HEK293T (cell line): ENCODE results near the gene RYR1.

Experiments
- CTCF ChIA-PET: fragments of 350-600 bp; formaldehyde crosslinking; extraction: SDS; loops from one replicate; lab custom pipeline; 2021; ENCODE audit warnings: antibody characterized with exemption, inconsistent platforms; lab: Yijun Ruan, JAX
- POLR2A ChIA-PET: fragments of 350-600 bp; formaldehyde crosslinking; extraction: SDS; loops from one replicate; lab custom pipeline; 2020; ENCODE audit warnings: antibody characterized with exemption, inconsistent platforms; lab: Yijun Ruan, JAX
- DNase-seq: peaks from one replicate; pipeline ENCODE4 v3.0.0; 2012; ENCODE audit warnings: mixed read lengths; ENCODE audit errors: extremely low spot score
- ARNT ChIP-seq: fragments of 450-650 bp; IDR thresholded peaks from 2 replicates; pipeline ENCODE4 v1.6.1; 2017; ENCODE audit warnings: mild to moderate bottlenecking
- BHLHE40 ChIP-seq: fragments of 450-650 bp; IDR thresholded peaks from 2 replicates; pipeline ENCODE4 v1.6.1; 2016; ENCODE audit warnings: mild to moderate bottlenecking, moderate library complexity, borderline replicate concordance
- CTBP1 ChIP-seq: fragments of 450-650 bp; IDR thresholded peaks from 2 replicates; pipeline ENCODE4 v1.6.1; 2016; ENCODE audit warnings: borderline replicate concordance
- ELF4 ChIP-seq: fragments of 450-650 bp; IDR thresholded peaks from 2 replicates; pipeline ENCODE4 v1.6.1; 2017; ENCODE audit warnings: antibody characterized with exemption
- FOXA1 ChIP-seq: fragments of 450-650 bp; IDR thresholded peaks from 2 replicates; pipeline ENCODE4 v1.6.1; 2016; ENCODE audit warnings: mild to moderate bottlenecking
- FOXK2 ChIP-seq: fragments of 450-650 bp; IDR thresholded peaks from 2 replicates; pipeline ENCODE4 v1.6.1; 2016; ENCODE audit warnings: mild to moderate bottlenecking
- FOXM1 ChIP-seq: fragments of 450-650 bp; IDR thresholded peaks from 2 replicates; pipeline ENCODE4 v1.6.1; 2017; ENCODE audit warnings: mild to moderate bottlenecking, borderline replicate concordance
- HDGF ChIP-seq: fragments of 450-650 bp; IDR thresholded peaks from 2 replicates; pipeline ENCODE4 v1.6.1; 2017; ENCODE audit warnings: antibody characterized with exemption, borderline replicate concordance
- L3MBTL2 ChIP-seq: fragments of 450-650 bp; conservative IDR thresholded peaks from 2 replicates; pipeline ENCODE4 v1.6.1; 2016; ENCODE audit warnings: mild to moderate bottlenecking
- LEF1 ChIP-seq: fragments of 450-650 bp; IDR thresholded peaks from 2 replicates; pipeline ENCODE4 v1.6.1; 2017; ENCODE audit warnings: mild to moderate bottlenecking, borderline replicate concordance
- NFRKB ChIP-seq: fragments of 450-650 bp; IDR thresholded peaks from 2 replicates; pipeline ENCODE4 v1.6.1; 2016; ENCODE audit warnings: mild to moderate bottlenecking, moderate library complexity
- SP1 ChIP-seq: fragments of 450-650 bp; IDR thresholded peaks from 2 replicates; pipeline ENCODE4 v1.6.1; 2017
- SUZ12 ChIP-seq: fragments of 450-650 bp; IDR thresholded peaks from 2 replicates; pipeline ENCODE4 v1.6.1; 2016; ENCODE audit warnings: mild to moderate bottlenecking
- TARDBP ChIP-seq: fragments of 450-650 bp; IDR thresholded peaks from 2 replicates; pipeline ENCODE4 v1.6.1; 2016
- ZNF384 ChIP-seq: fragments of 450-650 bp; IDR thresholded peaks from 2 replicates; pipeline ENCODE4 v1.6.1; 2016
- TF ChIP-seq, protein P1 (sequence below): fragments of 450-650 bp; IDR thresholded peaks from 2 replicates; pipeline ENCODE4 v1.6.1; 2016

Gene RYR1

DNA sequence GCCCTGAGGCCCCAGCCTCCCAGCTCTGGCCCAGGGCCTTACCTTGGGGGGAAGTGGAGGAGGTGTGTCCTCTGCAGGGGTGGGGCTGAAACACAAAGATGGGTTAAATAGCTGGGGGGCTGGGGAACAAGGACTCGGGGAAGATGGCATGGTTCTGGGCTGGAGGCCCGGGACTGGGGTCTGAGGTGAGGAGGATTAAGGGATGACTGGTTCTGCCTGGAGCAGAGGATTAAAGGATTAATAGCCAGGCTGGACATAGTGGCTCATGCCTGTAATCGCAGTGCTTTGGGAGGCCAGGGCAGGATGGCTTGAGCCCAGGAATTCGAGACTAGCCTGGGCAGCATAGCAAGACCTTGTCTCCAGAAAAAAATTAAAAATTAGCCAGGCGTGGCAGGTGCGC lies 172.6 kb downstream of the RYR1 start:
- CTCF ChIA-PET, result no interaction called here
- DNase-seq, result no peak
- POLR2A ChIA-PET, result interaction anchor here (2.9 kb wide), 1 partner anchor 13 kb away, joined by 18 read pairs; the partner anchor contains the start of gene EIF3K
- TF ChIP-seq FOXK2, result no peak
- TF ChIP-seq CTBP1, result no peak
- TF ChIP-seq HDGF, result no peak
- no peak for TF ChIP-seq TARDBP
- TF ChIP-seq ELF4, result no peak
- no peak for TF ChIP-seq LEF1
- TF ChIP-seq NFRKB, result no peak
- TF ChIP-seq ZNF384, result no peak
- no peak for TF ChIP-seq BHLHE40

DNA sequence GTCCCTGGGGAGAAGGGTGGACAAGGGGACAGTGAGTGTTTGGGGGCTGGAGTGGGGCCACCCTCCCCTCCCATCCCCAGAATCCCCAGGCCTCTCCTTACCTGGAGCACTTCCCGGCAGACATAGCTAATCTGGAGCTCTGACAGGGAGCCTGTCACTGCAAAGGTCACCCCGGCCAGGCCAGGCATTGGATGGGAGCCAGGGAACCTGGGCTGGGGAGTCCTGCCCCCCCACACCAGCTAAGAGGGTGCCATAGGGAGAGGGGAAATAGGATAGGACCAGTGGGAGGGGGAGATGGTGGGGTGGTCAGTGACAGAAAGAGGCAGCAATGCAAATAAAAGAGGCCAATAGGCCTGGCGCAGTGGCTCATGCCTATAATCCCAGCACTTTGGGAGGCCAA lies 180.8 kb downstream of the RYR1 start:
- DNase-seq, result no peak
- POLR2A ChIA-PET, result no interaction called here
- CTCF ChIA-PET, result no interaction called here
- TF ChIP-seq ARNT, result no peak
- TF ChIP-seq SUZ12, result no peak
- TF ChIP-seq NFRKB, result no peak
- TF ChIP-seq FOXK2, result no peak
- TF ChIP-seq ELF4, result no peak
- no peak for TF ChIP-seq L3MBTL2
- no peak for TF ChIP-seq CTBP1
- TF ChIP-seq TARDBP, result no peak

DNA sequence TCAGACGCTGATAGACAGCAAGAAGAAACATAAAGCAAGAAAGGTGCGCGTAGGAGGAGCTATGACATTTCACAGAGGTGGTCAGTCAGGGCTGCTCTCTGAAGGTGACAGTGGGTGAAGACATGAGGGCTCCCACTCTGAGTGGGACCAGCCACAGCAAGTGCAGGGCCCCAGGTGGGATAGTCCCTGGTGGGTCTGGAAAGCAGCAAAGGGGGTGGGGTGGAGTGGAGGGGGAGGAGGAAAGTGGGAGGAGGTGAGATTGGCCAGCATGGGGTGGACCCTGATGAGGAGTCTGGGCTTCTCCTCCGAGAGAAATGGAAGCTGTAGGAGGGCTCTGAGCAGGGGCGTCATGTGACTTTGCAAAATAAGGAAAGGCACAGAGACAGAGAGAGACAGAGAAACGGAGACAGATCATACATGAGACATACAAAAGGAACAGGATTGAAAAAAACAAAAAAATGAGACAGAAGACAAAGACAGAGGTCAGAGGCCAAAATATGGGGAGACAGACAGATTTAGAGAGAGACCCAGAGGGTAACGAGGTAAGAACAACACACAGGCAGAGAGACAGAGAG lies 181.6 kb downstream of the RYR1 start:
- ChIA-PET CTCF (no interaction called here), POLR2A (no interaction called here)
- no peak for DNase-seq
- TF ChIP-seq TARDBP (no peak), HDGF (no peak), BHLHE40 (no peak), FOXM1 (no peak), L3MBTL2 (no peak), NFRKB (no peak), ZNF384 (no peak), FOXA1 (no peak), SUZ12 (no peak), LEF1 (no peak), ARNT (no peak), FOXK2 (no peak)
- TF ChIP-seq, protein P1, sequence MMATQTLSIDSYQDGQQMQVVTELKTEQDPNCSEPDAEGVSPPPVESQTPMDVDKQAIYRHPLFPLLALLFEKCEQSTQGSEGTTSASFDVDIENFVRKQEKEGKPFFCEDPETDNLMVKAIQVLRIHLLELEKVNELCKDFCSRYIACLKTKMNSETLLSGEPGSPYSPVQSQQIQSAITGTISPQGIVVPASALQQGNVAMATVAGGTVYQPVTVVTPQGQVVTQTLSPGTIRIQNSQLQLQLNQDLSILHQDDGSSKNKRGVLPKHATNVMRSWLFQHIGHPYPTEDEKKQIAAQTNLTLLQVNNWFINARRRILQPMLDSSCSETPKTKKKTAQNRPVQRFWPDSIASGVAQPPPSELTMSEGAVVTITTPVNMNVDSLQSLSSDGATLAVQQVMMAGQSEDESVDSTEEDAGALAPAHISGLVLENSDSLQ, result no peak

DNA sequence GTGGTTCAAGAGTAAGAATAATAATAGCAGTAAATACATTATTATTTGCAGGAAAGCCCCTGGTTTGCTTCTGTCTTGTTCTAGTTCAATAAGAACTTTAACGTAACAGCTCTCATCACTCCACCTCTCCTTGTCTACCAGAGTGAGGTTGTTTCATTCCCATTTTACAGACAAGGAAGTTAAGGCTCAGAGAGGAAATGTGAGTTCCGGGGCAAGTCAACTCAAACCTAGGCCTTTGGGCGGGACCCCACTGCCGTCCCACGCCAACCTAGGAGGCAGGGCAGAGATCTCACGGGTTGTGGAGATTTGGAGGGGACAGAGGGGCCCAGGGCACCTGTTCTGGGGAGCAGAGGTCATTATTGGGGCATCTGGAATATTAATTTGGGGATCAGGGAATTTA lies 182.8 kb downstream of the RYR1 start:
- CTCF ChIA-PET, result no interaction called here
- POLR2A ChIA-PET, result no interaction called here
- no peak for TF ChIP-seq FOXM1
- no peak for TF ChIP-seq ARNT
- no peak for TF ChIP-seq FOXA1
- TF ChIP-seq NFRKB, result no peak
- TF ChIP-seq BHLHE40, result no peak
- no peak for TF ChIP-seq SUZ12
- TF ChIP-seq LEF1, result no peak
- no peak for TF ChIP-seq HDGF
- TF ChIP-seq, protein P1, result no peak
- no peak for TF ChIP-seq CTBP1
- no peak for TF ChIP-seq FOXK2
- no peak for TF ChIP-seq TARDBP
- TF ChIP-seq L3MBTL2, result no peak
- no peak for TF ChIP-seq ELF4
- no peak for TF ChIP-seq SP1
- DNase-seq, result no peak

DNA sequence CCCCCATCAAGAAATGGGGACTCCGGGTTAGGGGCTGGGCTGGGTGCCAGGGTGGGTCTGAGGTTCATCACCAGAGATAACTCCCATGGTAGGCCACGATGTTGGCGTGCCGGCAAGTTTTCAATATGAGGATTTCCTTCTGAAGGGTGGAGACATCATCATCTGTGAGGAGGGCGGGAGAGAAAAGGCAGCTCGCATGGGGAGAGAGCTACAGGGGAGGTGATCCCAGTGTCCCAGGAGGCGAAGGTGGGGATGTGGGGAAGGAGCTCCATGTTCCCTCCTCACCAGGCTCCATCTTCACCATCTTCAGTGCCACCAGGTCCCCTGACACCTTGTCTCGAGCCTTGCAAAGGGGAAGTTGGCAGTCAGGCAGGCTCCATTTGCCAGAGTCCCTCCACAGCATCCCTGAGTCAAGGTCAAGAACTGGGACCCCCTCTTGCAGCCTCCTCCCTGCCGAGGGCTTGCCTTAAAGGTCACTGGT lies 183.8 kb downstream of the RYR1 start:
- CTCF ChIA-PET, result interaction anchor here (0.8 to 1.1 kb wide), 2 partner anchors 19 to 215 kb away, joined by 3 read pairs; partner anchors contain the start of gene FAM98C
- DNase-seq, result no peak
- TF ChIP-seq TARDBP (no peak), FOXA1 (no peak), L3MBTL2 (no peak), NFRKB (no peak), BHLHE40 (no peak), HDGF (no peak), ZNF384 (no peak), LEF1 (no peak), ARNT (no peak), FOXM1 (no peak), SP1 (no peak), FOXK2 (no peak), SUZ12 (no peak), CTBP1 (no peak), ELF4 (no peak)
- TF ChIP-seq, protein P1, result no peak
- POLR2A ChIA-PET, result interaction anchor here (0.7 to 3.0 kb wide), 5 partner anchors 21 to 214 kb away, joined by 3 to 39 read pairs (median 18); partner anchors contain the start of genes ACTN4 and FAM98C
